ENCODE measurements around the gene DPH3.

The DPH3 gene

GRCh38 chr3:16231983-16232382 is 32.8 kb downstream of the DPH3 start:
- TF ChIP-seq, protein P1, sequence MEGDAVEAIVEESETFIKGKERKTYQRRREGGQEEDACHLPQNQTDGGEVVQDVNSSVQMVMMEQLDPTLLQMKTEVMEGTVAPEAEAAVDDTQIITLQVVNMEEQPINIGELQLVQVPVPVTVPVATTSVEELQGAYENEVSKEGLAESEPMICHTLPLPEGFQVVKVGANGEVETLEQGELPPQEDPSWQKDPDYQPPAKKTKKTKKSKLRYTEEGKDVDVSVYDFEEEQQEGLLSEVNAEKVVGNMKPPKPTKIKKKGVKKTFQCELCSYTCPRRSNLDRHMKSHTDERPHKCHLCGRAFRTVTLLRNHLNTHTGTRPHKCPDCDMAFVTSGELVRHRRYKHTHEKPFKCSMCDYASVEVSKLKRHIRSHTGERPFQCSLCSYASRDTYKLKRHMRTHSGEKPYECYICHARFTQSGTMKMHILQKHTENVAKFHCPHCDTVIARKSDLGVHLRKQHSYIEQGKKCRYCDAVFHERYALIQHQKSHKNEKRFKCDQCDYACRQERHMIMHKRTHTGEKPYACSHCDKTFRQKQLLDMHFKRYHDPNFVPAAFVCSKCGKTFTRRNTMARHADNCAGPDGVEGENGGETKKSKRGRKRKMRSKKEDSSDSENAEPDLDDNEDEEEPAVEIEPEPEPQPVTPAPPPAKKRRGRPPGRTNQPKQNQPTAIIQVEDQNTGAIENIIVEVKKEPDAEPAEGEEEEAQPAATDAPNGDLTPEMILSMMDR (IDR thresholded peaks at IDR 0.05; ENCODE audit: low read depth, low read length) = no peak
- no peak for DNase-seq (ENCODE audit: low read depth, low spot score)
- in situ Hi-C loops (cut with HindIII; ENCODE audit: low sequenced_read_pairs) = no loop called here
- H3K4me3 ChIP-seq (ENCODE audit: low read depth, low read length) = no peak overlapping the region

- in situ Hi-C loops (cut with HindIII; ENCODE audit: low sequenced_read_pairs) = no loop called here
- DNase-seq (ENCODE audit: low read depth, low spot score) = no peak
- TF ChIP-seq, protein P1 (IDR thresholded peaks at IDR 0.05; ENCODE audit: low read depth, low read length) = no peak
- no peak overlapping the region for H3K4me3 ChIP-seq (ENCODE audit: low read depth, low read length)
Observed at GRCh38 chr3:16229681-16230080, 35.1 kb downstream of the DPH3 start.

GRCh38 chr3:16227566-16227965 is 37.2 kb downstream of the DPH3 start:
- H3K4me3 ChIP-seq (ENCODE audit: low read depth, low read length) = no peak overlapping the region
- no peak for DNase-seq (ENCODE audit: low read depth, low spot score)
- in situ Hi-C loops (cut with HindIII; ENCODE audit: low sequenced_read_pairs) = no loop called here
- TF ChIP-seq, protein P1 (IDR thresholded peaks at IDR 0.05; ENCODE audit: low read depth, low read length) = no peak

DNA sequence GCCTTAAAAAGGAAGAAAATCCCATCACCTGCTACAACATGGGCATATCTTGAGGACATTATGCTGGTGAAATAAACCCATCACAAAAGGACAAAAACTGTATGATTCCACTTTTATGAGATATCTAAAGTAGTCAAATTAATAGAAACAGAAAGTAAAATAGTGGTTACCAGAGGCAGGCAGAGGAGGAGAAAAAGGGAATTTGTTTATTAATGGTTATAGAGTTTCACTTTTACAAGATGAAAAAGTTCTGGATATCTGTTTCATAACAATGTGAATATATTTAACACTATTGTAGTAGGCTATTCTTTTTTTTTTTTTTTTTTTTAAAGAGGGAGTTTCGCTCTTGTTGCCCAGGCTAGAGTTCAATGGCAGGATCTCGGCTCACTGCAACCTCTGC is 40.4 kb downstream of the DPH3 start:
- DNase-seq (ENCODE audit: low read depth, low spot score) = no peak
- in situ Hi-C loops (cut with HindIII; ENCODE audit: low sequenced_read_pairs) = no loop called here
- no peak overlapping the region for H3K4me3 ChIP-seq (ENCODE audit: low read depth, low read length)
- TF ChIP-seq, protein P1 (IDR thresholded peaks at IDR 0.05; ENCODE audit: low read depth, low read length) = no peak

DNA sequence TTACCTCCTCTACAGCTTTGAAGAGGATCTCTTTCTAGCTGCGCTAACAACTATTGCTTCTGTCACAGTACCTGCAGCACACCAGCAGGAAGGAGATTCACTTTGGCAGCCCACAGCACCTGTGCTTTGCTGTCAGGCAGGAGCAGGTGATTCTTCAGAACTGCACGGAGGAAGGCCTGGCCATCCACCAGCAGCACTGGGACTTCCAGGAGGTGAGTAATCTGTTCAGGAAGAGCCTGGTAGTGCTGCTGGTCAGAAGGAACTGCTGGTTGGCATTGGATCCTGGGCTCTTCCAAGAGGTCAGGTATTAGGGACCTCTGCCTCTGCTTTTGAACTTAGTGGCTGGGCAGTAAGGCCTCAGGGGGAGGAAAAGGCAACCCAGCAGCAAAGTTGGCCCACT is 42.2 kb downstream of the DPH3 start:
- TF ChIP-seq, protein P1 (IDR thresholded peaks at IDR 0.05; ENCODE audit: low read depth, low read length) = no peak

GRCh38 chr3:16221990-16222389 is 42.8 kb downstream of the DPH3 start:
- TF ChIP-seq, protein P1 (IDR thresholded peaks at IDR 0.05; ENCODE audit: low read depth, low read length) = no peak
- no peak for DNase-seq (ENCODE audit: low read depth, low spot score)
- in situ Hi-C loops (cut with HindIII; ENCODE audit: low sequenced_read_pairs) = no loop called here
- no peak overlapping the region for H3K4me3 ChIP-seq (ENCODE audit: low read depth, low read length)

More for the DNA sequence above, 42.2 kb downstream of the DPH3 start:
- no peak for DNase-seq (ENCODE audit: low read depth, low spot score)
- in situ Hi-C loops (cut with HindIII; ENCODE audit: low sequenced_read_pairs) = no loop called here
- H3K4me3 ChIP-seq (ENCODE audit: low read depth, low read length) = no peak overlapping the region

DNA sequence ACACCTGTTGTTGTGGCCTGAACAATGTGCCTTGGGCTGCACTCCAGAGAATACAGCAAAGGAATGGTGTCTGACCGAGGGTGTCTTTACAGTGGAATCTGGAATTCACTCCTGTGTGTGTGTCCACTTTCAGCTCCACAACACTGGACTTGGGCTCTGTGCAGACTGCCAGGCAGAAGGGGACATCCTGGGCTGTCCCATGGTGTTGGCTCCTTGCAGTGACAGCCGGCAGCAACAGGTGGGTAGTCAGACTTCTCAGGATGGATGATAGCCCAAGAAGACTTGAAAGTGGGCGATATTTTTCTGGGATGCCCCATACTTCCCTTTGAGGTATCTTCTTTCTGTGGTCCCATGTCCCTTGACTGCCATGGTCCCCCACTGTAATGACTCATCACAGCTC is 45.0 kb downstream of the DPH3 start:
- TF ChIP-seq, protein P1 (IDR thresholded peaks at IDR 0.05; ENCODE audit: low read depth, low read length) = no peak
- no peak overlapping the region for H3K4me3 ChIP-seq (ENCODE audit: low read depth, low read length)
- in situ Hi-C loops (cut with HindIII; ENCODE audit: low sequenced_read_pairs) = no loop called here
- no peak for DNase-seq (ENCODE audit: low read depth, low spot score)

Data from astrocyte of the spinal cord (primary cell).